Lower lobe of right lung (tissue), 2 donors: ENCODE results near the gene UVRAG. TPM values are rescaled to one million over a fixed set of nuclear protein-coding genes. Genes with fewer than 3 reads are reported as not detected.

Source experiments
- ATAC-seq, 2 donors: fragments of 200-7000 bp; cut with Tn5 transposase; one replicate each; pipeline ENCODE4 v1.9.1; 2020 to 2022; ENCODE audit warnings: mild to moderate bottlenecking in 2 of 2, moderate library complexity in 2 of 2
- DNase-seq: peaks from one replicate; pipeline ENCODE4 v3.0.0-alpha.2; 2020
- H3K27ac ChIP-seq: fragments of 200-600 bp; one replicate; pipeline ENCODE4 v1.8.0; 2022
- H3K27me3 ChIP-seq: fragments of 200-600 bp; one replicate; pipeline ENCODE4 v1.8.0; 2022; ENCODE audit warnings: low read depth
- H3K36me3 ChIP-seq: fragments of 200-600 bp; one replicate; pipeline ENCODE4 v1.8.0; 2022; ENCODE audit warnings: mild to moderate bottlenecking
- H3K4me1 ChIP-seq: fragments of 200-600 bp; one replicate; pipeline ENCODE4 v1.8.0; 2022
- H3K4me3 ChIP-seq: fragments of 200-600 bp; one replicate; pipeline ENCODE4 v1.8.0; 2022; ENCODE audit warnings: mild to moderate bottlenecking
- H3K9me3 ChIP-seq: fragments of 200-600 bp; one replicate; pipeline ENCODE4 v1.8.0; 2022
- intact Hi-C: fragments of 100-400 bp; cut with DNase I; formaldehyde crosslinking; loops from one replicate; pipeline ENCODE4 v1.11.0; 2022
- total RNA-seq: library from RNA; stranded (reverse); fragmentation: NEBNext Ultra II Directional; extraction: Animal tissue kit (Norgen Biotek cat#: 25700); gene quantifications from one replicate; pipeline ENCODE4 v1.2.1, GENCODE V29; 2021
- TF ChIP-seq, protein P1 (sequence below): fragments of 200-600 bp; IDR thresholded peaks from one replicate; pipeline ENCODE4 v1.8.0; 2022; ENCODE audit warnings: antibody characterized with exemption, mild to moderate bottlenecking
- donor health status: DM: no; HTN: yes; CAD: no; lungs with severe emphysema.

UVRAG gene
- total RNA-seq, 1 donor from 2014 or later = 36.0 TPM

DNA sequence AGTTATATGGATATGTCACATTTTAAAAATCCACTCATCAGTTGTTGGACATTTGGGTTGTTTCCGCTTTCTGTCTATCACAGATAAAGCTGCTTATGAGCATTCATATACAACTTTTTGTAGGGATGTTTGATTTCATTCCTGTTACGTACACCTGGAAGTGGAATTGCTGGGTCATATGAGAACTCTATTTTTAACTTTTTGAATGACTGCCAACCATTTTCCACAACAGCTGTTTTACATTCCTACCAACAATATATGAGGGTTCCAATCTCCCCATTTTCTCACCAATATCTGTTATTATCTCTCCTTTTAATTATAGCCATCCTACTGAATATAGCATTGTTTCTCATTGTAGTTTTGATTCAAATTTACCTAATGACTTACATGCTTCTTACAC is 172.0 kb downstream of the UVRAG start:
- intact Hi-C loops = no loop called here
- TF ChIP-seq, protein P1, sequence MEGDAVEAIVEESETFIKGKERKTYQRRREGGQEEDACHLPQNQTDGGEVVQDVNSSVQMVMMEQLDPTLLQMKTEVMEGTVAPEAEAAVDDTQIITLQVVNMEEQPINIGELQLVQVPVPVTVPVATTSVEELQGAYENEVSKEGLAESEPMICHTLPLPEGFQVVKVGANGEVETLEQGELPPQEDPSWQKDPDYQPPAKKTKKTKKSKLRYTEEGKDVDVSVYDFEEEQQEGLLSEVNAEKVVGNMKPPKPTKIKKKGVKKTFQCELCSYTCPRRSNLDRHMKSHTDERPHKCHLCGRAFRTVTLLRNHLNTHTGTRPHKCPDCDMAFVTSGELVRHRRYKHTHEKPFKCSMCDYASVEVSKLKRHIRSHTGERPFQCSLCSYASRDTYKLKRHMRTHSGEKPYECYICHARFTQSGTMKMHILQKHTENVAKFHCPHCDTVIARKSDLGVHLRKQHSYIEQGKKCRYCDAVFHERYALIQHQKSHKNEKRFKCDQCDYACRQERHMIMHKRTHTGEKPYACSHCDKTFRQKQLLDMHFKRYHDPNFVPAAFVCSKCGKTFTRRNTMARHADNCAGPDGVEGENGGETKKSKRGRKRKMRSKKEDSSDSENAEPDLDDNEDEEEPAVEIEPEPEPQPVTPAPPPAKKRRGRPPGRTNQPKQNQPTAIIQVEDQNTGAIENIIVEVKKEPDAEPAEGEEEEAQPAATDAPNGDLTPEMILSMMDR = no peak
- Histone ChIP-seq H3K27ac (no peak overlapping the region), H3K27me3 (no peaks in the 10 kb centered on the region), H3K4me1 (no peaks in the 10 kb centered on the region), H3K4me3 (no peak overlapping the region), H3K36me3 (peaks cover 17% of the 10 kb centered on the region), H3K9me3 (no peaks in the 10 kb centered on the region)
- DNase-seq = no peak
- ATAC-seq = no peak

DNA sequence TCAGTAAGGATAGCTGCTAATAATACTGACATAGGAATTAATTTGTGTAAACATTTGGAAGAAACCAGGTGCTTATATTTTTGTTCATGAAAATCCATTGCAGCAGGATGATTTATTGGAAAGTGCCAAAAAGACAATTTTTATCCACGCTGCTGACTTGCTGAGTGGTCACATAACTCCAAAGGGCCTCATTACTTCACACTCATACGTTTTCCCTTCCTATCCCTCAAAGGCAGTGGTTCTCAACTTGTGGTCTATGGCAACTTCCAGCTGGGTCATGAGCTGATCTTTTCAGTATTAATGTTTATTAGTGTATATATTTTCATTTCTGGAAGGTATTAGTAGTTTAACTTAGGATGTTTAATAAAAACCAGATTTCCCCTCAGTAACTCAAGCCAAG is 178.1 kb downstream of the UVRAG start:
- intact Hi-C loops = no loop called here
- Histone ChIP-seq H3K9me3 (no peaks in the 10 kb centered on the region), H3K36me3 (no peaks in the 10 kb centered on the region), H3K4me1 (no peaks in the 10 kb centered on the region), H3K4me3 (no peak overlapping the region), H3K27ac (no peak overlapping the region), H3K27me3 (no peaks in the 10 kb centered on the region)
- TF ChIP-seq, protein P1 = no peak
- ATAC-seq (no peak), DNase-seq (no peak)

DNA sequence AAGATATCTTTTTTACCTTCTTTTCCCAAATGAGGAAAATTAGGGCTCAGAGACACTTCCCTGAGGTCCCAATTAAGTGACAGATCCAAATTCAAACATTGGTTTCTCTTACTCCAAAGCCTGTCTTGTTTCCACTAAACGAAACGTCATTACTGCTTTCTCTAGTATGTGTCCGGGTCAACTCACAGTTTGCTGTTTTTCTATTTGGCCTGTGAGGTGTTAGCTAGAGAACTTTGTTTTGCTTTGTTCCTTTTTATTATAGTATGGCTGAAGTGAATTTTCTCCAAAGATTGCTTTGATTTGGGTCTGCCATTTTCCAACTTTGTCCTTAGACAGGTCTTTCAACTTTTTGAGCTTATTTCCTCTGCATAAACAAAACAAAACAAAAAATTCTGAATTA is 179.6 kb downstream of the UVRAG start:
- H3K27ac ChIP-seq = no peak overlapping the region
- no peaks in the 10 kb centered on the region for H3K36me3 ChIP-seq
- TF ChIP-seq, protein P1 = no peak
- no peak overlapping the region for H3K4me3 ChIP-seq
- no peaks in the 10 kb centered on the region for H3K9me3 ChIP-seq
- ATAC-seq (no peak), DNase-seq (no peak)
- H3K27me3 ChIP-seq = no peaks in the 10 kb centered on the region
- intact Hi-C loops = no loop called here
- H3K4me1 ChIP-seq = no peaks in the 10 kb centered on the region

DNA sequence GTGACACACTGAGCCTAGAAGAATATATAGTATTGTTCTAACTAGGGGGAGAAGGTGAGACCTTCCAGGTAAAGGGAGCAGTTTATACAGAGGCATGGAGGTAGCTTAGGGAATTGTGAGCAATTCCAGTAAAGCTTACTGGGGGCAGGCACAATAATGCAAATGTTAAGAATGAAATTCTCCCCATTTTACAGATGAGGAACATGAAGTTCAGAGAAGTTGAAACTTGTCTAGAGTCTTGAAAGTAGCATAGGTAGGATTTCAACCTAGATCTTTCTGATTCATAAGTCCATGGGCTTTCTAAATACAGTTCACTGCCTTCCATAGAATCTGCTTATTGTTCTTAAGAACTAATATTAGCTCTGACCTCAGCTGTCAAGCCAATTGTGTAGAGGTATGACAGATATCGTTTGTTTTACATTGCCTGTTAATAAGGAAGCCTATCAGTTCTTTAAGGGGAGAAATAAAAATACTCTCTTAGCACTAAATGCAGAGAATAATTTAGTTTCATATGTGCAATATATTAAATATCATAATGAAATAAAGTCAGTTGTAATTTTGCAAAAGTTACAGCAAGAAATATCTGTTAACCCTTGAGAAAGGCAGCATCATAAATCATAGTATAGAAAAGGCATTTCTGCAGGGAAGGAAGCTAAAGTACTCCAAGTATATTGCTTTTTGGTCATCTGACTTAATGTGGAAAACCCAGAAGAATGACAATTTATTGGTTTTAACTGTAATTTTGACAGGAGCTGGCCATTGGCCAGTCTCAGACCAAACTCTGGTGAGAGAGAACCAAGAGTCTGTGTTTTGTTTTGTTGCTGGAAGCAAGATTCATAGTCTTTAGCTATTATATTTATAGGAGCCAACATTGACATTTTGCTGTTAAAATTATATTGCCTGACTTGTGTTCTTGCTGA is 181.8 kb downstream of the UVRAG start:
- H3K27ac ChIP-seq = no peak overlapping the region
- H3K4me3 ChIP-seq = no peak overlapping the region
- H3K36me3 ChIP-seq = no peaks in the 10 kb centered on the region
- no peaks in the 10 kb centered on the region for H3K27me3 ChIP-seq
- TF ChIP-seq, protein P1 = no peak
- DNase-seq = no peak
- ATAC-seq = no peak
- H3K9me3 ChIP-seq = peaks cover 10% of the 10 kb centered on the region
- intact Hi-C loops = no loop called here
- H3K4me1 ChIP-seq = no peaks in the 10 kb centered on the region

DNA sequence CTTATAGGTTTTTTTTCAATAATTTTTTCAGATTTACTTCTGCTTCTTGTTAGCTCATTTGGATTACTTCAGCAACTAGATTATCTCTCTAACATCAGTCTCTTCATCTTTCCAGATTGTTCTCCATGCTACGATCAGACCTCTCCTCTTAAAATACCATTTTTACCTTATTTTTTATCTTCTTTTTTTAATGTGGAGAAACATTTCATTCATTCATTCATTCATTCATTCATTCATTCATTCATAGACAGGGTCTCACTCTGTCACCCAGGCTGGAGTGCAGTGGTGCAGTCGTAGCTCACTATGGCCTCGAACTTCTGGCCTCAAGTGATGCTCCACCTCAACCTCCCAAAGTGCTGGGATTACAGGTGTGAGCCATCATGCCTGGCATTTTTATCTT is 189.4 kb downstream of the UVRAG start:
- DNase-seq (no peak), ATAC-seq (no peak)
- H3K27me3 ChIP-seq = no peaks in the 10 kb centered on the region
- peaks cover 52% of the 10 kb centered on the region for H3K36me3 ChIP-seq
- TF ChIP-seq, protein P1 = no peak
- H3K9me3 ChIP-seq = peaks cover 10% of the 10 kb centered on the region
- no peak overlapping the region for H3K27ac ChIP-seq
- intact Hi-C loops = no loop called here
- no peaks in the 10 kb centered on the region for H3K4me1 ChIP-seq
- H3K4me3 ChIP-seq = no peak overlapping the region
